NOMO-1 treated with DMSO at 0.1 percent for 48 hours (cell line): ENCODE measurements around the gene RNF128.

Experiments used
- DNase-seq: peaks from one replicate; lab custom pipeline; 2025; ENCODE audit not compliant: unreplicated experiment; lab: John Stamatoyannopoulos, UW

The RNF128 gene

GRCh38 chrX:106726485-106727437 is at the start of gene RNF128:
Gene RNF128 (plus strand): TSS chrX:106726701. CDS start chrX:106726914, 213 bp downstream.
- DNase-seq: no peak

- no peak for DNase-seq
Observed at GRCh38 chrX:106680716-106681115, 45.8 kb upstream of the RNF128 start.

- DNase-seq: no peak
Observed at GRCh38 chrX:106684207-106684606, 42.3 kb upstream of the RNF128 start.

- no peak for DNase-seq
Observed at GRCh38 chrX:106692425-106693065, 34.0 kb upstream of the RNF128 start.

- DNase-seq: no peak
Observed at GRCh38 chrX:106696502-106696901, 30.0 kb upstream of the RNF128 start.

- DNase-seq: no peak
Observed at GRCh38 chrX:106698693-106699092, 27.8 kb upstream of the RNF128 start.

- no peak for DNase-seq
Observed at GRCh38 chrX:106702636-106703035, 23.9 kb upstream of the RNF128 start.

- no peak for DNase-seq
Observed at GRCh38 chrX:106706466-106706865, 20.0 kb upstream of the RNF128 start.

GRCh38 chrX:106707771-106708454 is 18.6 kb upstream of the RNF128 start:
- DNase-seq: no peak

GRCh38 chrX:106710771-106711170 is 15.7 kb upstream of the RNF128 start:
- DNase-seq: no peak

GRCh38 chrX:106711375-106711774 is 15.1 kb upstream of the RNF128 start:
- DNase-seq: no peak

- no peak for DNase-seq
Observed at GRCh38 chrX:106716004-106716403, 10.5 kb upstream of the RNF128 start.

- DNase-seq: no peak
Observed at GRCh38 chrX:106716463-106716862, 10.0 kb upstream of the RNF128 start.

- no peak for DNase-seq
Observed at GRCh38 chrX:106718709-106719108, 7.8 kb upstream of the RNF128 start.

GRCh38 chrX:106725931-106726330 is 570 bp upstream of the RNF128 start:
- no peak for DNase-seq

GRCh38 chrX:106728337-106728736 is 1.8 kb downstream of the RNF128 start:
- no peak for DNase-seq

- no peak for DNase-seq
Observed at GRCh38 chrX:106730401-106730800, 3.9 kb downstream of the RNF128 start.

GRCh38 chrX:106731590-106731989 is 5.1 kb downstream of the RNF128 start:
- no peak for DNase-seq

GRCh38 chrX:106734827-106735226 is 8.3 kb downstream of the RNF128 start:
- DNase-seq: no peak

GRCh38 chrX:106740193-106740780 is 13.8 kb downstream of the RNF128 start:
- no peak for DNase-seq

GRCh38 chrX:106742193-106742592 is 15.7 kb downstream of the RNF128 start:
- DNase-seq: no peak
